ENCODE data around the gene CDNF. TPM values are rescaled to one million over a fixed set of nuclear protein-coding genes. Genes with fewer than 3 reads are reported as not detected.

CDNF gene
- total RNA-seq, 1 donor from 2014 or later: 0.79 TPM

- DNase-seq (ENCODE audit: low read depth) (no peak), FAIRE-seq (no peak)
- H3K27me3 ChIP-seq (ENCODE audit: control insufficient read depth, insufficient read depth, low read length): no peaks in the 10 kb centered on the region
- no peak for TF ChIP-seq CTCF (IDR thresholded peaks at IDR 0.05; ENCODE audit: insufficient read depth, low read length, severe bottlenecking)
- H3K4me3 ChIP-seq (ENCODE audit: low read depth, low read length): no peak overlapping the region
- H3K36me3 ChIP-seq (ENCODE audit: control insufficient read depth, insufficient read depth, low read length): no peaks in the 10 kb centered on the region
Measured at GRCh38 chr10:14812271-14812670, 25.6 kb downstream of the CDNF start.

GRCh38 chr10:14810969-14811953 lies 26.6 kb downstream of the CDNF start:
- no peak for FAIRE-seq
- H3K4me3 ChIP-seq (ENCODE audit: low read depth, low read length): no peak overlapping the region
- no peaks in the 10 kb centered on the region for H3K36me3 ChIP-seq (ENCODE audit: control insufficient read depth, insufficient read depth, low read length)
- H3K27me3 ChIP-seq (ENCODE audit: control insufficient read depth, insufficient read depth, low read length): no peaks in the 10 kb centered on the region
- no peak for TF ChIP-seq CTCF (IDR thresholded peaks at IDR 0.05; ENCODE audit: insufficient read depth, low read length, severe bottlenecking)
- no peak for DNase-seq (ENCODE audit: low read depth)

- FAIRE-seq (no peak), DNase-seq (ENCODE audit: low read depth) (no peak)
- Histone ChIP-seq H3K4me3 (ENCODE audit: low read depth, low read length) (no peak overlapping the region), H3K36me3 (ENCODE audit: control insufficient read depth, insufficient read depth, low read length) (no peaks in the 10 kb centered on the region), H3K27me3 (ENCODE audit: control insufficient read depth, insufficient read depth, low read length) (no peaks in the 10 kb centered on the region)
- no peak for TF ChIP-seq CTCF (IDR thresholded peaks at IDR 0.05; ENCODE audit: insufficient read depth, low read length, severe bottlenecking)
Measured at GRCh38 chr10:14806318-14806717, 31.5 kb downstream of the CDNF start.

GRCh38 chr10:14803827-14804226 lies 34.0 kb downstream of the CDNF start:
- Histone ChIP-seq H3K27me3 (ENCODE audit: control insufficient read depth, insufficient read depth, low read length) (no peaks in the 10 kb centered on the region), H3K4me3 (ENCODE audit: low read depth, low read length) (no peak overlapping the region), H3K36me3 (ENCODE audit: control insufficient read depth, insufficient read depth, low read length) (no peaks in the 10 kb centered on the region)
- DNase-seq (ENCODE audit: low read depth): no peak
- FAIRE-seq: no peak
- no peak for TF ChIP-seq CTCF (IDR thresholded peaks at IDR 0.05; ENCODE audit: insufficient read depth, low read length, severe bottlenecking)

GRCh38 chr10:14801723-14802122 lies 36.1 kb downstream of the CDNF start:
- FAIRE-seq (no peak), DNase-seq (ENCODE audit: low read depth) (no peak)
- Histone ChIP-seq H3K4me3 (ENCODE audit: low read depth, low read length) (no peak overlapping the region), H3K36me3 (ENCODE audit: control insufficient read depth, insufficient read depth, low read length) (no peaks in the 10 kb centered on the region), H3K27me3 (ENCODE audit: control insufficient read depth, insufficient read depth, low read length) (no peaks in the 10 kb centered on the region)
- no peak for TF ChIP-seq CTCF (IDR thresholded peaks at IDR 0.05; ENCODE audit: insufficient read depth, low read length, severe bottlenecking)
